Peyer's patch (tissue), 4 donors: Measurements from ENCODE around the gene SP8.

ENCODE experiments used
- POLR2A ChIP-seq, 2 donors: fragments of 450-650 bp; IDR thresholded peaks; one replicate each; pipeline ENCODE4 v1.5.1; 2017; ENCODE audit warnings: antibody characterized with exemption in 2 of 2, mild to moderate bottlenecking in 2 of 2, moderate library complexity in 2 of 2
- TF ChIP-seq, protein P1 (sequence below), 6 experiments: fragments of 450-650 bp in 4 of 6; fragments of 200-600 bp in 2 of 6; sonication (generic) in 1 of 6; IDR thresholded peaks; one replicate each; pipeline ENCODE4 v1.5.1; 2017 to 2019; ENCODE audit warnings: antibody characterized with exemption in 6 of 6, mild to moderate bottlenecking in 3 of 6, moderate library complexity in 1 of 6

DNA sequence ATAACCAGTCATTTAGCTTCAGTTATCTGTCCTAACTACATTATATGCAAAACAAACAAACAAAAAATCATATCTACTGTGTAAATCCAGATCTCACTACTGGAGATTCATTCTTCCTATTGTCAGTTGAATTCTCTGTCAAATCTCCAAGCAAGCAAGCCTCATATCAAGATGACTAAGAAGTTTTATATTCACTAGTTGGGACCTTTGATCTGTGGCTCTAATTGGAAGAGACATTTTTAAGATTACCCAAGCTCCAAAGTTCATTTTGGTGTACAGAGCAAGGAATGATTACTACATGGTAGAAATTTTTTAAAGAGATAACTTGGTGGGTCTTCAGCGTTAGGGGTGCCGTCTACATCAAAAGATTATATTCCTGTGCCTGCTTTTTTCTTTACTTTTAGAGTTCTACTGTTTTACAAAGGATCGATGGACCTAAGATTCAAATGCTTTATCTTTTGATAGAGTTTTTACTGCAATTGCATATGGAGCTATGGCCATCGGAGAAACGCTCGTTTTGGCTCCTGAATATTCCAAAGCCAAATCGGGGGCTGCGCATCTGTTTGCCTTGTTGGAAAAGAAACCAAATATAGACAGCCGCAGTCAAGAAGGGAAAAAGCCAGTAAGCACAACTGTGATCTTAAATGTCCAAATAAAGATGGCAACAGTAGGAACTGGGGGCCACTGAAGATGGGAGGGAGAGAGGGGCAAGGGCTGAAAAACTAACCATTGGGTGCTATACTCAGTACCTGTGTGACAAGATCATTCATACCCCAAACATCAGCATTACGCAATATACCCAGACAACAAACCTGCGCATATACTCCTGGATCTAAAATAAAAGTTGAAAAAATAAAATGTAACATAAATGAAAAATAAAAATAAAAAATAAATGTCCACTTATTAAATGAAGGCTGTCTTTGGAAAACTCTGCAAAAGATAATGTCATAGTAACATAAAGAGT, 47.9 kb downstream of the SP8 start:
- no peak for TF ChIP-seq POLR2A (IDR thresholded peaks at IDR 0.05)
- TF ChIP-seq, protein P1, sequence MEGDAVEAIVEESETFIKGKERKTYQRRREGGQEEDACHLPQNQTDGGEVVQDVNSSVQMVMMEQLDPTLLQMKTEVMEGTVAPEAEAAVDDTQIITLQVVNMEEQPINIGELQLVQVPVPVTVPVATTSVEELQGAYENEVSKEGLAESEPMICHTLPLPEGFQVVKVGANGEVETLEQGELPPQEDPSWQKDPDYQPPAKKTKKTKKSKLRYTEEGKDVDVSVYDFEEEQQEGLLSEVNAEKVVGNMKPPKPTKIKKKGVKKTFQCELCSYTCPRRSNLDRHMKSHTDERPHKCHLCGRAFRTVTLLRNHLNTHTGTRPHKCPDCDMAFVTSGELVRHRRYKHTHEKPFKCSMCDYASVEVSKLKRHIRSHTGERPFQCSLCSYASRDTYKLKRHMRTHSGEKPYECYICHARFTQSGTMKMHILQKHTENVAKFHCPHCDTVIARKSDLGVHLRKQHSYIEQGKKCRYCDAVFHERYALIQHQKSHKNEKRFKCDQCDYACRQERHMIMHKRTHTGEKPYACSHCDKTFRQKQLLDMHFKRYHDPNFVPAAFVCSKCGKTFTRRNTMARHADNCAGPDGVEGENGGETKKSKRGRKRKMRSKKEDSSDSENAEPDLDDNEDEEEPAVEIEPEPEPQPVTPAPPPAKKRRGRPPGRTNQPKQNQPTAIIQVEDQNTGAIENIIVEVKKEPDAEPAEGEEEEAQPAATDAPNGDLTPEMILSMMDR (IDR thresholded peaks at IDR 0.05): no peak
